Fibroblast of mammary gland (primary cell): ENCODE results near the gene HTRA1.

Experiments used
- DNase-seq: peaks from one replicate; pipeline ENCODE4 v3.0.0-alpha.2; 2010; ENCODE audit warnings: low read depth
- H3K4me3 ChIP-seq: 2 replicates; pipeline ENCODE4 v1.5.1; 2011; ENCODE audit warnings: low read depth, mild to moderate bottlenecking, low read length, moderate library complexity; ENCODE audit not compliant: control insufficient read depth
- TF ChIP-seq, protein P1 (sequence below): conservative IDR thresholded peaks from 2 replicates; pipeline ENCODE4 v1.5.1; 2011; ENCODE audit warnings: low read depth, low read length, inconsistent platforms; ENCODE audit not compliant: control insufficient read depth, insufficient read depth

Gene HTRA1

DNA sequence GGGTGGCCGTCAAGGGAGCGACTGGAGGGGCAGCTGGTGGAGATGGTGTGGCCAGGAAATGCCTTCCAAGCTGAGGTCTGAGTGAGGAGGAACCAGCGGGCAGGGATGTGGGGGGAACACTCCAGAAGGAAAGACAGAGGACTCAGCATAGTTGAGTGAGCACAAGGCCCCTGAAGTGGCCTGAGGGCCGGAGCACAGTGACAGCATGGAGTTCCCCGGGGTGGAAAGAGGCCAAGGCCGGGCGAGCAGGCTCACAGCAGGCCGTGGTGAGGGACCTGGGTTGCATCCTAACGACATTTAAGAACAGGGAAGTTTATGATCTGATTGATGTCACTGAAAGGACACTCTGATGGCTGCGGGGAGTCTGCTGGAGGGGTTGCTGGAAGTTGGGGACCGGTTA is 48.0 kb downstream of the HTRA1 start:
- H3K4me3 ChIP-seq: no peak overlapping the region
- TF ChIP-seq, protein P1, sequence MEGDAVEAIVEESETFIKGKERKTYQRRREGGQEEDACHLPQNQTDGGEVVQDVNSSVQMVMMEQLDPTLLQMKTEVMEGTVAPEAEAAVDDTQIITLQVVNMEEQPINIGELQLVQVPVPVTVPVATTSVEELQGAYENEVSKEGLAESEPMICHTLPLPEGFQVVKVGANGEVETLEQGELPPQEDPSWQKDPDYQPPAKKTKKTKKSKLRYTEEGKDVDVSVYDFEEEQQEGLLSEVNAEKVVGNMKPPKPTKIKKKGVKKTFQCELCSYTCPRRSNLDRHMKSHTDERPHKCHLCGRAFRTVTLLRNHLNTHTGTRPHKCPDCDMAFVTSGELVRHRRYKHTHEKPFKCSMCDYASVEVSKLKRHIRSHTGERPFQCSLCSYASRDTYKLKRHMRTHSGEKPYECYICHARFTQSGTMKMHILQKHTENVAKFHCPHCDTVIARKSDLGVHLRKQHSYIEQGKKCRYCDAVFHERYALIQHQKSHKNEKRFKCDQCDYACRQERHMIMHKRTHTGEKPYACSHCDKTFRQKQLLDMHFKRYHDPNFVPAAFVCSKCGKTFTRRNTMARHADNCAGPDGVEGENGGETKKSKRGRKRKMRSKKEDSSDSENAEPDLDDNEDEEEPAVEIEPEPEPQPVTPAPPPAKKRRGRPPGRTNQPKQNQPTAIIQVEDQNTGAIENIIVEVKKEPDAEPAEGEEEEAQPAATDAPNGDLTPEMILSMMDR: no peak
- DNase-seq: no peak

DNA sequence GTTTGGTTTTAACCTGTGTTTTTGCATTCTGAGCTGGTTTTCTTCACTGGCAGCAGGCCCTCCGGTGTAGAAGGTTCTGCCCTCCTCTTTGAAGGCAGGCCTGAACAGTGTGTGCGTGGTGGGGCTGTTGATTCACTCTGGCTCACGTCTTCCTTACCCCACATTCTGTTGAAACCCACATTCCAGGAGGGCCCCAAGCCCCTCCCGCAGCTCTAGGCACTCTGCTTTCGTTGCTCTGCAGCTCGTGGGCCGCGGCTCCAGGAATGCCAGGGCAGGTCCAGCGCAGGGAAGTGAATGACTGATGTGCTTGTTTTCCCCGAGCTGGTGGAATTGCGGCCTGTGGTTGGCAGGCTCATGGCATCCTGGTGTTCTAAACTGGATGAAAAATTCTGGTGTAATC is 49.0 kb downstream of the HTRA1 start:
- no peak overlapping the region for H3K4me3 ChIP-seq
- no peak for DNase-seq
- TF ChIP-seq, protein P1: no peak

DNA sequence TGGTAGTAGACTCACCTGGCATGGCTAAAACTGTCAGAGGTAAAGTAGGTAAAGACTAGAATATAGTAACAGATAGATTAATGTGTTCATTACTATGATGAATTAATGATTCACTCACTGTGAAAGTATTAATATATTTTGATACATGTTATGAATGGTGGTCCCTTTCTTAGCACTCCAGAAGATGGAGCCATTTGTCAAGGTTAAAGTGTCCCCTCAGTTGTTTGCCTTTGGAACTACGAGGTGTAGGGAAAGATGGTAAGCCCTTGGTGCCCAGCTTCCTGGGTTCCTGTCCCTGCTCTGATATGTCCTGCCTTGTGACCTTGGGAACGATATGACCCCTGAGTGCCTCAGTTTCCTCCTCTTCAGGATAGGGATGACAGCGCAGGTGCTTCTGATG is 49.4 kb downstream of the HTRA1 start:
- no peak for DNase-seq
- TF ChIP-seq, protein P1: no peak
- H3K4me3 ChIP-seq: no peak overlapping the region

DNA sequence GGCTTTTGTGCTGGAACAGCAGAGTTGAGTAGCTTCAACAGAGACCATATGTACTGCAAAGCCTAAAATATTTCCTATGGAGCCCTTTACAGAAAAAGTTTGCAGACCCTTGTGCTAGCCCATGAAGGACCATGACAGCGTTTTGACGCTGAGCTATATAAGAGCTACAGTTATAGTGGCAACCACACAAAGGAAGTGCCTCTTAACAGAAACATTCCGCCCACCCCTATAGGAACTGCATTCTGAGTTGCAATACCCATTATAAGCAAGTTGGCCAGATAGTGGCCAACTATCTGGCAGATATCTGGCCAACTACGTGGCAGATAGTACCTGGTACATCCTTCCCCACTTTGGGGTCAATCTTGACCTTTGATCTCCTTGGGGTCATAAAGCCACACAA is 51.7 kb downstream of the HTRA1 start:
- no peak overlapping the region for H3K4me3 ChIP-seq
- TF ChIP-seq, protein P1: no peak
- no peak for DNase-seq

DNA sequence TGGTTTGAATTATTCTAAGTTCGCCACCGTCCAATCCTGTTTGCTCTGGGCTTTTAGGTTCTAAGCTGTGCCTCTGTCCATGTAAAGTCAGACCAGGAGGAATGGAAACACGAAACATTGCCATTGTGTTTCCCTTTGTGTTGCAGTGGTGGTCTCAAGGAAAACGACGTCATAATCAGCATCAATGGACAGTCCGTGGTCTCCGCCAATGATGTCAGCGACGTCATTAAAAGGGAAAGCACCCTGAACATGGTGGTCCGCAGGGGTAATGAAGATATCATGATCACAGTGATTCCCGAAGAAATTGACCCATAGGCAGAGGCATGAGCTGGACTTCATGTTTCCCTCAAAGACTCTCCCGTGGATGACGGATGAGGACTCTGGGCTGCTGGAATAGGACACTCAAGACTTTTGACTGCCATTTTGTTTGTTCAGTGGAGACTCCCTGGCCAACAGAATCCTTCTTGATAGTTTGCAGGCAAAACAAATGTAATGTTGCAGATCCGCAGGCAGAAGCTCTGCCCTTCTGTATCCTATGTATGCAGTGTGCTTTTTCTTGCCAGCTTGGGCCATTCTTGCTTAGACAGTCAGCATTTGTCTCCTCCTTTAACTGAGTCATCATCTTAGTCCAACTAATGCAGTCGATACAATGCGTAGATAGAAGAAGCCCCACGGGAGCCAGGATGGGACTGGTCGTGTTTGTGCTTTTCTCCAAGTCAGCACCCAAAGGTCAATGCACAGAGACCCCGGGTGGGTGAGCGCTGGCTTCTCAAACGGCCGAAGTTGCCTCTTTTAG is 52.9 kb downstream of the HTRA1 start:
- DNase-seq: peak; percentile 88
- H3K4me3 ChIP-seq: no peak overlapping the region
- TF ChIP-seq, protein P1: no peak

DNA sequence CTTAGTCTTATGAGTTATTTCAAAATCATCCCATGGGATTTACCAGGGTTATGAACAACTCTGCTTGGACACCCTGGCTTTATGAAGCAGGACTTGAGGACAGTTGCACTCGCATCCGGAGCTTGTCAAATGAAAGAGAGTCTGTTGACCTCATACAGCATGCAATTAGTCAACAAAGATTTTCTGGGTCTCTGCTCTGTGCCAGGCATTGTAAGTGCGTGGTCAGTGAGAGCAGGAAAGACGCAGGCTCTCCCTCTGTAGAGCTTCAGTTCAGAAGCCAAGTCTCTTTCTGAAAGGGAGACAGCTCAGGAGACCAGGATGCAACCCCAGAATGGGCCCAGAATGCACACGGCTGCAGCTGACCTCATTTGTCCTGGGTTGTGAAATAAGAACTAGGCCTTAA is 53.7 kb downstream of the HTRA1 start:
- no peak overlapping the region for H3K4me3 ChIP-seq
- DNase-seq: peak; percentile 92
- TF ChIP-seq, protein P1: no peak
